Fibroblast of mammary gland (primary cell): ENCODE data around the gene LRP5.
A peak's percentile ranks its signal among the peaks of the same experiment; 100 is the strongest.

Experiments
- DNase-seq: peaks from one replicate; pipeline ENCODE4 v3.0.0-alpha.2; 2010; ENCODE audit warnings: low read depth
- H3K4me3 ChIP-seq: 2 replicates; pipeline ENCODE4 v1.5.1; 2011; ENCODE audit warnings: low read depth, mild to moderate bottlenecking, low read length, moderate library complexity; ENCODE audit not compliant: control insufficient read depth
- TF ChIP-seq, protein P1 (sequence below): conservative IDR thresholded peaks from 2 replicates; pipeline ENCODE4 v1.5.1; 2011; ENCODE audit warnings: low read depth, low read length, inconsistent platforms; ENCODE audit not compliant: control insufficient read depth, insufficient read depth

Gene LRP5

GRCh38 chr11:68350759-68351449, 38.5 kb downstream of the LRP5 start:
- TF ChIP-seq, protein P1, sequence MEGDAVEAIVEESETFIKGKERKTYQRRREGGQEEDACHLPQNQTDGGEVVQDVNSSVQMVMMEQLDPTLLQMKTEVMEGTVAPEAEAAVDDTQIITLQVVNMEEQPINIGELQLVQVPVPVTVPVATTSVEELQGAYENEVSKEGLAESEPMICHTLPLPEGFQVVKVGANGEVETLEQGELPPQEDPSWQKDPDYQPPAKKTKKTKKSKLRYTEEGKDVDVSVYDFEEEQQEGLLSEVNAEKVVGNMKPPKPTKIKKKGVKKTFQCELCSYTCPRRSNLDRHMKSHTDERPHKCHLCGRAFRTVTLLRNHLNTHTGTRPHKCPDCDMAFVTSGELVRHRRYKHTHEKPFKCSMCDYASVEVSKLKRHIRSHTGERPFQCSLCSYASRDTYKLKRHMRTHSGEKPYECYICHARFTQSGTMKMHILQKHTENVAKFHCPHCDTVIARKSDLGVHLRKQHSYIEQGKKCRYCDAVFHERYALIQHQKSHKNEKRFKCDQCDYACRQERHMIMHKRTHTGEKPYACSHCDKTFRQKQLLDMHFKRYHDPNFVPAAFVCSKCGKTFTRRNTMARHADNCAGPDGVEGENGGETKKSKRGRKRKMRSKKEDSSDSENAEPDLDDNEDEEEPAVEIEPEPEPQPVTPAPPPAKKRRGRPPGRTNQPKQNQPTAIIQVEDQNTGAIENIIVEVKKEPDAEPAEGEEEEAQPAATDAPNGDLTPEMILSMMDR, result no peak
- H3K4me3 ChIP-seq, result no peak overlapping the region
- no peak for DNase-seq

DNA sequence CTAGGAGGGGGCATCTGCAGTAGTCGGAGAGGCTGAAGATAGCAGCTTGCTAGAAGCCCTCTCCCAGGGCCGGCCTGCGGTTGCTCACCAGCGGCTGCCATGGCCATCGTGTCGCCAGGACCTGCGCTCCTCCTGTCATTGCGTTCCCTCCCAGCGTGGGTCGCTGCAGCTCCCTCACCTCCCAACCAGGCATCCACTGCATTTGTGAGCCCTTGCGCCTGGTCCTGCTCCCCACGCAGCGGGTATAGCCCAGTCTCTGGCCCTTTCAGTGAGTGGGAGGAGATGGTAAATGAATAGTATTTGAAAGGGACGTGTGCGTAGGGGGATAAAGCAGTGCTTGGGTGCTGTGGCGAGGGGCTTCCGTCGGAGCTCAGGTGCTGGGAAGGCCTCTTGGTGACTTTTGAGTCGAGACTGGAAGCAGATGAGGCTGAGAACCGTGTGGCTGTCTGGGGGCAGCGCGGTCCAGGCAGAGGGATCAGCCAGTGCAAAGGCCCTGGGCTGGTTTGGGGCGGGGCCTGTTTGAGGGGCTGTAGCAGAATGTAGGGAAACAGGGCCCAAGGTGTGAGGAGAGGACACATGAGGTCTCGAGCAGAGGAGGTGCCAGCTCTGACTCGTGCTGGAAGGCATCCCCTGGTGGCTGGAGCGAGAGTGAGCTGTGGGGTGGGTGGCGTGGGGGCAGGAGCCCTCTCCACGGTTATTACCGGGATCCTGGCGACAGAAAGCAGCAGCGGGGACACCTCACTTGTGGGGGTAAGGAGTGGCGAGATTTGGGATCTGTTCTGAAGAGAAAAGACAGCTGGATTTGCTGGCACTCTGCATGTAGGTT, 39.3 kb downstream of the LRP5 start:
- no peak for DNase-seq
- no peak overlapping the region for H3K4me3 ChIP-seq
- TF ChIP-seq, protein P1, result no peak

GRCh38 chr11:68352591-68352990, 40.2 kb downstream of the LRP5 start:
- H3K4me3 ChIP-seq, result no peak overlapping the region
- TF ChIP-seq, protein P1, result no peak
- DNase-seq, result no peak

DNA sequence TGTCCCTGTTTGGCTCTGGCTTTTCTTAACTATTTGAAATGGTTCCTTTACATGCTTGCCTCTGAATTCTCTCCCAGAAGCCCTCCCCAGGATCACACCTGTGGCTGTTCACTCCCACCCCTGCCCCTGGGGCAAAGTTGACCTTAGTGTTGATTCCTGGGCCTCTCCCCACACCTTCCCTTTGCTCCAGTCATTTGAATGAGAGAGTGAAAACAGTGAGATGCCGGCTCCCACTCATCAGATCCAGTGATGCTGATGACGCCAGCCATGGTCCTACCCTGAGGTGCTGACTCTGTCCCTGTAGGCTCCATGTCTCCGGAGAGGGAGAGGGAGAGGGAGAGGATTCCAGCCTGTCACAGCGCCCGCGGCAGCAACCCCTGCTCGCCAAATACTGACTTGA, 40.7 kb downstream of the LRP5 start:
- no peak for DNase-seq
- H3K4me3 ChIP-seq, result no peak overlapping the region
- TF ChIP-seq, protein P1, result no peak

GRCh38 chr11:68353669-68354068, 41.3 kb downstream of the LRP5 start:
- no peak for DNase-seq
- TF ChIP-seq, protein P1, result no peak
- H3K4me3 ChIP-seq, result no peak overlapping the region

GRCh38 chr11:68354148-68354872, 41.9 kb downstream of the LRP5 start:
- TF ChIP-seq, protein P1, result no peak
- DNase-seq, result peak; percentile 88
- no peak overlapping the region for H3K4me3 ChIP-seq
